ENCODE measurements around the gene KCNH1.

Gene KCNH1

DNA sequence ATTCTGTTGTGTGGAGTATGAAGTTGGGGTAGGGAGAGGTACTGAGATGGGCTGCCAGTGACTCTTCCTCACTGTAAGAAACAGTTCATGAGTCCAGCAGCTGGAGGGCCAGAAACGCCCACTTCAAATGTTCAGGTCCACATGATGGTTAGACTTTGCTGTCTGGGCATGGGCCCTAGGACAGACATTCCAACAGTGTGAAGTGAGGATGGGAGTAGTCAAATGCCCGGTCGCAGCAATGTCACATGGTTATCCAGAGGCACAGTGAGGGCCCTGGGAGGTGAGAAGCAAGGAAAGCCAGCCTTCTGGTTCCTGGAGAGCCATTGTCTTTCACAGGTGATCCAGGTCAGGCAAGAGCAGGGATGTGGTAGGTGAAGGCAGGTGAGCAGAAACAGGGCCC, 500.8 kb downstream of the KCNH1 start:
- DNase-seq = no peak

DNA sequence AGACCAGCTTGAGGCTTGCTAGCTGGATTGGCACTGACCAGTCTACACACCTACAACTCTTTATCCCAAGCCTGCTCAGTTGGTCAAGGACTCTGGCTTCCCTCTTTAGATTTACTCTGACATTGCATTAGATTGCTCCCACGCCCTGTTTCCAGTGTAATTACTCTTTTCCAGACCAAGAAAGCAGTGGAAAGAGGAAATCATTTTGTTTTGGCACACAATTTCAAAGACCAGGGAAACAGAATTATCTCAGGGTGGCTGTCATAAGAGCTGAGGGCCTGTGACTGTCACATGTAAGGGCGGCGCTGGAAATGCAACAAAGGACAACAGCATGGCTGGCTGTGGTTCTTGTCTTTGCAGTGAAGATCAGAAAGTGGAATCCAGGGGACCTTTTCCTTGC, 502.5 kb downstream of the KCNH1 start:
- no peak for DNase-seq

DNA sequence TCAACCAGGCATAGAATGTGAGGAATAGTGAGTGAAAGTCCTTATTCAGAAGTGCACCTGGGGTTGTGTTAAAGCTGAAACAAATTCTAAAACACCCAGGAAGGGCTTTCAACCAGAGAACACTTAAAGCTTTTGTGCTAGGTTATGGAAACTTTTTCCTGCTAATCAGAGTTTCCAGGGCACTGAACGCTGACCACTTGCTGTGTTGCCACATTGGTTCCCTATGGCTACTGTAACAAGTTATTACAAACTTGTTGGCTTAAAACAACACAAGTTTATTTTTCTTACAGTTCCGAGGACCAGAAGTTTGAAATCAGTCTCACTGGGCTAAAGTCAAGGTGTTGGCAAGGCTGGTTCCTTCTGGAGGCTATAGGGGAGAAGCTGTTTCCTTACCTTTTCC, 504.7 kb downstream of the KCNH1 start:
- DNase-seq = no peak

DNA sequence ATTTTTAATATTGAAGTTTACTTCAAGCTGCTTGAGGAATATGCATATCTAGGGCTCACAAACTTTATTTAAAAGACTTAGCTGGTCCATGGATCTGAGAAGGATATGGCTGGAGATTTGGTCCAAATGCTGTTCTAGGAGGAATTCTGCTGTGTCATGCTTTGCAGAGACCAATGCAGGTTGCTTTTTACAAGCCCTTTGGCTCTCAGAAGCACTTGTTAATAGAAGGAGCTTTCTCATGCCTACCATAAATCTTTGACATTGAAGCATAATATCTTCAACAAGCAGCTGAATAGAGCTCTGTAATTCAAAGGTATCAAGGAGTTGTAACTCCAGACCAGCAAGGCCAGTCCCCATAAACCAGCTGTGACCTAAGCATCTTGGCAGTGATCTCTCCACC, 506.2 kb downstream of the KCNH1 start:
- no peak for DNase-seq

All from CD4-positive, alpha-beta T cell treated with Interleukin-17A for 1 hour (primary cell).